CD4-positive, alpha-beta memory T cell (primary cell): ENCODE data around the gene TTLL11. TPM values are rescaled to one million over a fixed set of nuclear protein-coding genes. Genes with fewer than 3 reads are reported as not detected.

Experiments
- microRNA-seq: library from miRNA; unstranded; fragments of <30 nt; microRNA quantifications from one replicate; pipeline ENCODE4 v1.2.0, GENCODE V29; 2021; ENCODE audit warnings: borderline replicate concordance, borderline number of aligned reads, borderline microRNAs expressed, mixed read lengths
- polyA plus RNA-seq, 2 donors: library from polyadenylated mRNA; unstranded; fragments of 300-500 nt; fragmentation: Illumina TruSeq; gene quantifications; one replicate each; pipeline ENCODE4 v1.2.3, GENCODE V29; 2021
- total RNA-seq, 2 experiments: library from RNA; stranded (reverse); gene quantifications; one replicate each; pipeline ENCODE4 v1.2.3, GENCODE V29; 2021

The TTLL11 gene
- total and polyA plus RNA-seq, 4 experiments from 2014 or later: 2.7 to 7.8 (median 3.1) TPM

Small RNAs within 50 kb of the gene (microRNA-seq; reads per million reads assigned to microRNA genes)
- gene MIR4478: not detected

Other genes starting within 250 kb of the TTLL11 start
- 10 to 100 TPM; 17.6 to 20.4 TPM for gene NDUFA8, start 66.5 kb upstream of the TTLL11 start, total RNA-seq
- gene NDUFA8, start 66.5 kb upstream of the TTLL11 start, polyA plus RNA-seq: 10 to 100 TPM; 69.6 to 74.3 TPM
- gene MORN5, start 66.6 kb upstream of the TTLL11 start, total RNA-seq: not detected
- not detected for gene MORN5, start 66.6 kb upstream of the TTLL11 start, polyA plus RNA-seq
- not detected for gene LHX6, start 135.6 kb upstream of the TTLL11 start, total RNA-seq
- not detected for gene LHX6, start 135.6 kb upstream of the TTLL11 start, polyA plus RNA-seq
- gene RBM18, start 171.5 kb upstream of the TTLL11 start, total RNA-seq: 10 to 100 TPM; 21.3 to 21.4 TPM
- 10 to 100 TPM; 15.4 to 23.8 TPM for gene RBM18, start 171.5 kb upstream of the TTLL11 start, polyA plus RNA-seq
- 10 to 100 TPM; 26.8 to 27.3 TPM for gene MRRF, start 171.6 kb upstream of the TTLL11 start, total RNA-seq
- gene MRRF, start 171.6 kb upstream of the TTLL11 start, polyA plus RNA-seq: 10 to 100 TPM; 15.6 to 18.1 TPM